ENCODE data around the gene PARD3B. TPM values are rescaled to one million over a fixed set of nuclear protein-coding genes. Genes with fewer than 3 reads are reported as not detected.

Gene PARD3B
- total and polyA plus RNA-seq, 3 donors from 2014 or later: 14.6 to 36.8 (median 29.6) TPM

DNA sequence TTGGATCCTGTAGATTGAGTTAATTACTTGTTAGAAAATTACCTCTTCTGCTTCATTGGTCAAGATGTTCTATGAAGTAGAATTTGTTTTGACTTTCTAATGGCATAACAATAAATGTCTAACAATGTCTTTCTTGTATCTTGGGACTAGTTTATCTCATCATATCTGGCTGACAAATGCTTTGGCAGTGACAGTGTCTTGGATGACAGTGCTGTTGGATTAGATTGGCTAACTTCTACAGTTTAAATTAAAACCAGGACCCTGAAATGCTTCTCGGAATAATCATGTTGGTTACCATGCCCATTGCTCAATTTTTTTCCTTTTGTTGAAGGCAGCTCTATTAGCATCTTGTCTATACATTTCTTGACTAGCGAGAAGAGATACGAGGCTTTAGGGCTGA is 176.9 kb downstream of the PARD3B start:
- no peak overlapping the region for H3K4me3 ChIP-seq
- no peaks in the 10 kb centered on the region for H3K9me3 ChIP-seq
- H3K27me3 ChIP-seq: no peaks in the 10 kb centered on the region
- no peak for DNase-seq
- no peak for TF ChIP-seq CTCF (IDR thresholded peaks at IDR 0.05)
- no peak for TF ChIP-seq POLR2A (IDR thresholded peaks at IDR 0.05)
- 92 to 93% methylated on average over 3 of the region's 3 CpGs for WGBS, 2 donors
- H3K27ac ChIP-seq: no peak overlapping the region
- intact Hi-C loops (cut with DNase I; ENCODE audit: low total_unique reads): no loop called here
- no peaks in the 10 kb centered on the region for H3K36me3 ChIP-seq (ENCODE audit: low read depth, missing control alignments)
- no peaks in the 10 kb centered on the region for H3K4me1 ChIP-seq

GRCh38 chr2:204722691-204723090 is 177.4 kb downstream of the PARD3B start:
- no peak overlapping the region for H3K27ac ChIP-seq
- TF ChIP-seq POLR2A (IDR thresholded peaks at IDR 0.05) (no peak), CTCF (IDR thresholded peaks at IDR 0.05) (no peak)
- intact Hi-C loops (cut with DNase I; ENCODE audit: low total_unique reads): no loop called here
- WGBS, 2 donors: 93 to 95% methylated on average over 2 of the region's 2 CpGs
- no peak for DNase-seq
- H3K4me1 ChIP-seq: no peaks in the 10 kb centered on the region
- H3K36me3 ChIP-seq (ENCODE audit: low read depth, missing control alignments): no peaks in the 10 kb centered on the region
- no peaks in the 10 kb centered on the region for H3K9me3 ChIP-seq
- no peak overlapping the region for H3K4me3 ChIP-seq
- H3K27me3 ChIP-seq: no peaks in the 10 kb centered on the region

DNA sequence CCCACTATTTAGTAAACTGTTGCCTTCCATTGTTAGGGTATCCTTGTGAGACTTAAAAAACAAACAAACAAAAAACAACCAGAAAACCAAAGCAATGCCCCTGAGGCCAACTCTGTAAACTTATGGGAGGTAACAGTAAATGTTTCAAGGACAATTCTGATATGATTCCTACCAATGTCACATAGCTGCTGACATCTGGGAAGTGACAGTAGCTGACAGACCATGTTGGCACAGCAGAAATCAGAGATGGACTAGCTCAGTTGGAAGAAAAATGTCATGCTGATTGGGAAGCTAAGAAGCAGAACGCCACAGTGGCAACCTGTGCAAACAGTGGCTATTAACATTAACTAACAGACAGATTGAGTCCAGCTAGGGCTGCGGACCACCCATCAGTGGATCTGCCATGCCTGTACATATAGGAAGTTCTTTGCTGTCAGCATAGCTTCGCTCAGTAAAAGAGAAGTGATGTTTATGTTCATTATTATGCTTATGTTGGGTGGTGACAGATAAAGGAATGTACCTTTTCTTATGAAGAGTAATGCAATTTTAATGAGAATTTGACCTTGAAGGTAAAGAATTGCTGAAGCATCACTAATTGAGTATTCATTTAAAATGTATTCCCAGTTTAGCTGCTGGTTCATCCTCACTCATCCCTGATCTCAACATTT is 180.6 kb downstream of the PARD3B start:
- Histone ChIP-seq H3K9me3 (no peaks in the 10 kb centered on the region), H3K27me3 (no peaks in the 10 kb centered on the region), H3K4me3 (no peak overlapping the region), H3K4me1 (peaks cover 15% of the 10 kb centered on the region), H3K27ac (no peak overlapping the region), H3K36me3 (ENCODE audit: low read depth, missing control alignments) (no peaks in the 10 kb centered on the region)
- 94 to 100% methylated on average over 3 of the region's 3 CpGs for WGBS, 2 donors
- TF ChIP-seq POLR2A (IDR thresholded peaks at IDR 0.05) (no peak), CTCF (IDR thresholded peaks at IDR 0.05) (no peak)
- intact Hi-C loops (cut with DNase I; ENCODE audit: low total_unique reads): no loop called here
- DNase-seq: no peak

DNA sequence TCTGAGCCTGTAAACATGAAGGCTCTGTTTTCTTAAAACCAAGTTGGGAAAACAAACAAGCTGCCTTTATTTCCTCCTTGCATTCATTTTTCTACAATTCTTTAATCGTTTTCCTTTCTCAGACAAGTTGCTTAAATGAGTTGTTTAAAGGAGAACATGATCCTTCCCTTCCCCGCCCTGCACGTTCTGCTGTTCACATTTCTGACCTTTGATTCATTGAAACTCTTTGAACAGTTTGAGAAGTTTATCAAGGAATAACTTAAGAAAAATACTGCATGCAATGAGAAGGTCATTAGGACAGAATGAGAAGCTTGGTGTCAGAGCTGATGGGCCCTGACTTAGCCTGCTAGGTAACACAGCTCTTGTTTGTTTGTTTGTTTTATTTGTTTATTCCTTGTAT is 181.6 kb downstream of the PARD3B start:
- DNase-seq: no peak
- no peak overlapping the region for H3K4me3 ChIP-seq
- intact Hi-C loops (cut with DNase I; ENCODE audit: low total_unique reads): no loop called here
- H3K4me1 ChIP-seq: peaks cover 15% of the 10 kb centered on the region
- WGBS, 2 donors: 47 to 76% methylated on average over 3 of the region's 3 CpGs
- H3K36me3 ChIP-seq (ENCODE audit: low read depth, missing control alignments): no peaks in the 10 kb centered on the region
- no peaks in the 10 kb centered on the region for H3K9me3 ChIP-seq
- H3K27me3 ChIP-seq: no peaks in the 10 kb centered on the region
- TF ChIP-seq CTCF (IDR thresholded peaks at IDR 0.05): no peak
- no peak for TF ChIP-seq POLR2A (IDR thresholded peaks at IDR 0.05)
- no peak overlapping the region for H3K27ac ChIP-seq

GRCh38 chr2:204727368-204727767 is 182.1 kb downstream of the PARD3B start:
- no peak for DNase-seq
- Histone ChIP-seq H3K9me3 (no peaks in the 10 kb centered on the region), H3K27ac (no peak overlapping the region), H3K4me3 (no peak overlapping the region), H3K36me3 (ENCODE audit: low read depth, missing control alignments) (no peaks in the 10 kb centered on the region), H3K27me3 (no peaks in the 10 kb centered on the region), H3K4me1 (peaks cover 18% of the 10 kb centered on the region)
- WGBS, 2 donors: 89 to 91% methylated on average over 3 of the region's 3 CpGs
- intact Hi-C loops (cut with DNase I; ENCODE audit: low total_unique reads): no loop called here
- no peak for TF ChIP-seq CTCF (IDR thresholded peaks at IDR 0.05)
- TF ChIP-seq POLR2A (IDR thresholded peaks at IDR 0.05): no peak
